ENCODE measurements around the gene FBXW7.

DNA sequence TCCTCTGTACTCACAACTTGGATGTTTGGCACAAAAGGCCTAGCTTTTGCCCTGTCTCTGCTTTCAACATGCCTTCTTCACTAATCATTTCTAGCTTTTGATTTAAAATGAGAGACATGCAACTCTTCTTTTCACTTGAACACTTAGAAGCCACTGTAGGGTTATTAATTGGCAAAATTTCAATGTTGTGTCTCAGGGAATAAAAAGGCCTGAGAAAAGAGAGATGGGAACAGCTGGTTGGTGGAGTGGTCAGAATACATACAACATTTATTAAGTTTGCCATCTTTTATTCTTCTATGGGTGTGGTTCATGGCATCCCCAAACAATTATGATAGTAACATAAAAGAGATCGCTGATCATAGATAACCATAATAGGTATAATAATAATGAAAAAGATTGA is 114.3 kb downstream of the FBXW7 start:
- TF ChIP-seq, protein P1, sequence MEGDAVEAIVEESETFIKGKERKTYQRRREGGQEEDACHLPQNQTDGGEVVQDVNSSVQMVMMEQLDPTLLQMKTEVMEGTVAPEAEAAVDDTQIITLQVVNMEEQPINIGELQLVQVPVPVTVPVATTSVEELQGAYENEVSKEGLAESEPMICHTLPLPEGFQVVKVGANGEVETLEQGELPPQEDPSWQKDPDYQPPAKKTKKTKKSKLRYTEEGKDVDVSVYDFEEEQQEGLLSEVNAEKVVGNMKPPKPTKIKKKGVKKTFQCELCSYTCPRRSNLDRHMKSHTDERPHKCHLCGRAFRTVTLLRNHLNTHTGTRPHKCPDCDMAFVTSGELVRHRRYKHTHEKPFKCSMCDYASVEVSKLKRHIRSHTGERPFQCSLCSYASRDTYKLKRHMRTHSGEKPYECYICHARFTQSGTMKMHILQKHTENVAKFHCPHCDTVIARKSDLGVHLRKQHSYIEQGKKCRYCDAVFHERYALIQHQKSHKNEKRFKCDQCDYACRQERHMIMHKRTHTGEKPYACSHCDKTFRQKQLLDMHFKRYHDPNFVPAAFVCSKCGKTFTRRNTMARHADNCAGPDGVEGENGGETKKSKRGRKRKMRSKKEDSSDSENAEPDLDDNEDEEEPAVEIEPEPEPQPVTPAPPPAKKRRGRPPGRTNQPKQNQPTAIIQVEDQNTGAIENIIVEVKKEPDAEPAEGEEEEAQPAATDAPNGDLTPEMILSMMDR (IDR thresholded peaks at IDR 0.05) = no peak
- no peak for TF ChIP-seq EZH2 (IDR thresholded peaks at IDR 0.05; ENCODE audit: borderline replicate concordance, insufficient read depth, low read depth, low read length, poor library complexity, severe bottlenecking)
